HepG2 (cell line): ENCODE data around the gene COQ10B. TPM values are rescaled to one million over a fixed set of nuclear protein-coding genes. Genes with fewer than 3 reads are reported as not detected.

Experiments
- CEBPZ ChIP-seq: IDR thresholded peaks from 2 replicates; pipeline ENCODE4 v1.6.1; 2012; ENCODE audit warnings: low read length, improper control_type of control experiment
- CSRNP1 ChIP-seq: sonication (generic); formaldehyde crosslinking; IDR thresholded peaks from 2 replicates; pipeline ENCODE4 v1.8.1; 2023; ENCODE audit warnings: mild to moderate bottlenecking, missing genetic modification reagents
- HOXA5 ChIP-seq: sonication (generic); formaldehyde crosslinking; IDR thresholded peaks from 2 replicates; pipeline ENCODE4 v1.4.0; 2020; ENCODE audit warnings: missing genetic modification reagents
- MLLT10 ChIP-seq: sonication (generic); formaldehyde crosslinking; IDR thresholded peaks from 2 replicates; pipeline ENCODE4 v1.4.0; 2020; ENCODE audit warnings: missing genetic modification reagents
- MLXIP ChIP-seq: sonication (generic); formaldehyde crosslinking; IDR thresholded peaks from 2 replicates; pipeline ENCODE4 v1.9.0; 2021; ENCODE audit warnings: missing genetic modification reagents, borderline replicate concordance
- SOX6 ChIP-seq, 2 experiments: fragments of 450-650 bp in 1 of 2; sonication (generic) in 1 of 2; formaldehyde crosslinking in 1 of 2; IDR thresholded peaks; 2 replicates each; pipeline versions ENCODE4 v1.4.0 to v1.6.1; 2017 to 2020; ENCODE audit warnings: antibody characterized with exemption in 1 of 2, mild to moderate bottlenecking in 1 of 2, missing genetic modification reagents in 1 of 2
- SP1 ChIP-seq, 2 experiments: fragments of 450-650 bp in 1 of 2; sonication (generic) in 1 of 2; formaldehyde crosslinking in 1 of 2; IDR thresholded peaks; 2 replicates each; pipeline versions ENCODE4 v1.4.0 to v1.6.1; 2016 to 2020; ENCODE audit warnings: missing genetic modification reagents in 1 of 2
- SP4 ChIP-seq: sonication (generic); formaldehyde crosslinking; IDR thresholded peaks from 2 replicates; pipeline ENCODE4 v1.8.1; 2023; ENCODE audit warnings: mild to moderate bottlenecking, missing genetic modification reagents
- ZNF121 ChIP-seq: sonication (generic); formaldehyde crosslinking; IDR thresholded peaks from 2 replicates; pipeline ENCODE4 v1.5.0; 2020; ENCODE audit warnings: mild to moderate bottlenecking, missing genetic modification reagents
- ZNF317 ChIP-seq: sonication (generic); formaldehyde crosslinking; IDR thresholded peaks from 2 replicates; pipeline ENCODE4 v1.5.0; 2020; ENCODE audit warnings: mild to moderate bottlenecking, missing genetic modification reagents
- ZNF549 ChIP-seq: sonication (generic); formaldehyde crosslinking; IDR thresholded peaks from 2 replicates; pipeline ENCODE4 v1.5.0; 2020; ENCODE audit warnings: missing genetic modification reagents
- ZNF619 ChIP-seq: sonication (generic); formaldehyde crosslinking; IDR thresholded peaks from 2 replicates; pipeline ENCODE4 v1.4.0; 2020; ENCODE audit warnings: mild to moderate bottlenecking, missing genetic modification reagents
- ZNF83 ChIP-seq: sonication (generic); formaldehyde crosslinking; IDR thresholded peaks from 2 replicates; pipeline ENCODE4 v1.4.0; 2020; ENCODE audit warnings: missing genetic modification reagents, mild to moderate bottlenecking, borderline replicate concordance
- ZSCAN20 ChIP-seq: sonication (generic); formaldehyde crosslinking; IDR thresholded peaks from 2 replicates; pipeline ENCODE4 v1.4.0; 2020; ENCODE audit warnings: missing genetic modification reagents, mild to moderate bottlenecking, borderline replicate concordance
- polyA plus RNA-seq, 8 experiments: library from polyadenylated mRNA; depleted of rRNA in 3 of 8; stranded (reverse) in 7 of 8; unstranded in 1 of 8; fragments of >200 nt; fragmentation: Illumina TruSeq in 4 of 8; extraction: Trizol in 4 of 8; gene quantifications; 2 replicates each; pipeline versions ENCODE4 v1.2.1 to v1.2.3, GENCODE V29; 2011 to 2016; ENCODE audit warnings: low read depth in 4 of 8, missing spikeins in 1 of 8, mixed read lengths in 1 of 8; ENCODE audit not compliant: insufficient read depth in 1 of 8
- total RNA-seq, 5 experiments: library from RNA; depleted of rRNA; stranded (reverse); fragments of >200 nt; fragmentation: Illumina TruSeq; extraction: Trizol; gene quantifications; 2 replicates each; pipeline ENCODE4 v1.2.3, GENCODE V29; 2016; ENCODE audit warnings: low read depth in 1 of 5
- TF ChIP-seq, protein P1 (sequence below): IDR thresholded peaks from 2 replicates; pipeline ENCODE4 v1.6.1; 2016; ENCODE audit warnings: missing compliant biosample characterization, missing genetic modification reagents, borderline replicate concordance

Gene COQ10B
- total and polyA plus RNA-seq, 2 of the 13 experiments (the other 11 are each of a cell fraction or from before 2014, with no cell fraction given) = 4.6 to 34.9 TPM

DNA sequence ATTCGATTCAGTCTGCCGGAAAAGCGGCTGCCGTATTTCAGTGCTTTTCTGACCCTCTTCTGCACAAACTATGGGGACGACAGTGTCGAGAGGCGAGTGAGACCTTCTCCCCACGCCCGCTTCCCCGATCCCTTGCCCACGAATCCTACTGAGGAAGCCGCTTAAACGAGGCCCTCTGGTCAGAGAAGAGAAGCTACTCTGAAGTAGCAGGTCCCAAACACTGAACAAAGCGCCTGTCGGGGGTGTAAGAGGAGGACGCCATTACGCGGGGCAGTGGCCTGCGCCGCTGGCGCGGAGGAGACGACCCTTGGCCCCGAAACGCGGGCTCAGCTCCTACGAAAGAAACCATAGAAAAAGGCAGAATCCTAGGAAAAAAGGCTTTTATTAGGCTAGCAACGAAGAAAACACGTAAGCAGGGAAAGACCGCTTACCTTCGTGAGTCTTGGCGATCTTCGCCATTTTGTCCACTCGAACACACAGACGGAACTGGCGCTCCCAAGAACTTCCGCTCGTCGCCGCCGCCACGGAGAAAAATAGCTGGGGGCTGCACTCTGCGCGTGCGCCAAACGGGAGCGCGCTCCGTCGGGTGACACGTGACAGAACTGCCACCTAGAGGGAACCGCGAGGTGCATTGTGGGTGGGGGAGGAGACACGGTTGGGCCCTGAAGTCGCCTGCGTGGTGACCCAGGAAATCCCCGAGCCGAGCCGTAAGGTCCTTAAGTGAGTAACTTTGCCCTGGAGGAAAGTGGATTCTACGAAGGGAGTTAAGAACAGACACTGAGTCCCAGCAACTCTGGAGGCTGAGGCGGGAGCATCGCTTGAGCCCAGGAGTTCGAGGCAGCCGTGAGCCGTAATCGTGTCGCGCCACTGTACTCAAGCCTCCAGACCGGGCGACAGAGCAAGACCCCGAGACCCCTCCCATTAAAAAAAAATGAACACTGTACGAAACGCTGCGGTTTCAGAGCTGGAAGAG, 18.5 kb upstream of the COQ10B start, which contains the start of gene SF3B1 (continued):
- no peak for TF ChIP-seq CEBPZ
- TF ChIP-seq HOXA5 (CRISPR knock-in tag) = 0 out of 2 replicates have a peak, but pooled peaks have one; percentile 12
- TF ChIP-seq ZNF83 (CRISPR knock-in tag) = no peak
- TF ChIP-seq, protein P1, sequence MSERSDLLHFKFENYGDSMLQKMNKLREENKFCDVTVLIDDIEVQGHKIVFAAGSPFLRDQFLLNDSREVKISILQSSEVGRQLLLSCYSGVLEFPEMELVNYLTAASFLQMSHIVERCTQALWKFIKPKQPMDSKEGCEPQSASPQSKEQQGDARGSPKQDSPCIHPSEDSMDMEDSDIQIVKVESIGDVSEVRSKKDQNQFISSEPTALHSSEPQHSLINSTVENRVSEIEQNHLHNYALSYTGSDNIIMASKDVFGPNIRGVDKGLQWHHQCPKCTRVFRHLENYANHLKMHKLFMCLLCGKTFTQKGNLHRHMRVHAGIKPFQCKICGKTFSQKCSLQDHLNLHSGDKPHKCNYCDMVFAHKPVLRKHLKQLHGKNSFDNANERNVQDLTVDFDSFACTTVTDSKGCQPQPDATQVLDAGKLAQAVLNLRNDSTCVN (CRISPR knock-in tag) = peak; percentile 82; the same call in 1 of the 2 replicates
- TF ChIP-seq MLLT10 (CRISPR knock-in tag) = no peak
- TF ChIP-seq ZNF121 (CRISPR knock-in tag) = peak; percentile 90; the same call in 1 of the 2 replicates
- peak; percentile 86 for TF ChIP-seq ZNF317 (CRISPR knock-in tag)
- 0 out of 2 replicates have a peak, but pooled peaks have one; percentile 73 for TF ChIP-seq ZSCAN20 (CRISPR knock-in tag)
- no peak for TF ChIP-seq MLXIP (CRISPR knock-in tag)
- peak; percentile 89 for TF ChIP-seq SP4 (CRISPR knock-in tag)
- TF ChIP-seq ZNF619 (CRISPR knock-in tag) = peak; percentile 30; the same call in 1 of the 2 replicates
- TF ChIP-seq SP1 (IDR thresholded peaks at IDR 0.05) = no peak
- peak; percentile 56; the same call in 1 of the 2 replicates for TF ChIP-seq SP1 (CRISPR knock-in tag; IDR thresholded peaks at IDR 0.05)
- TF ChIP-seq CSRNP1 (CRISPR knock-in tag) = peak; percentile 88
- TF ChIP-seq ZNF549 (CRISPR knock-in tag) = no peak
- no peak for TF ChIP-seq SOX6 (IDR thresholded peaks at IDR 0.05)
- TF ChIP-seq SOX6 (CRISPR knock-in tag; IDR thresholded peaks at IDR 0.05) = peak; percentile 82
